ENCODE results near the gene IFNL3.
"Not testable (repeated sequence)": the region's sequence is repeated elsewhere in the genome, so short reads cannot be mapped to it uniquely, and the experiment has no call there.

IFNL3 gene

DNA sequence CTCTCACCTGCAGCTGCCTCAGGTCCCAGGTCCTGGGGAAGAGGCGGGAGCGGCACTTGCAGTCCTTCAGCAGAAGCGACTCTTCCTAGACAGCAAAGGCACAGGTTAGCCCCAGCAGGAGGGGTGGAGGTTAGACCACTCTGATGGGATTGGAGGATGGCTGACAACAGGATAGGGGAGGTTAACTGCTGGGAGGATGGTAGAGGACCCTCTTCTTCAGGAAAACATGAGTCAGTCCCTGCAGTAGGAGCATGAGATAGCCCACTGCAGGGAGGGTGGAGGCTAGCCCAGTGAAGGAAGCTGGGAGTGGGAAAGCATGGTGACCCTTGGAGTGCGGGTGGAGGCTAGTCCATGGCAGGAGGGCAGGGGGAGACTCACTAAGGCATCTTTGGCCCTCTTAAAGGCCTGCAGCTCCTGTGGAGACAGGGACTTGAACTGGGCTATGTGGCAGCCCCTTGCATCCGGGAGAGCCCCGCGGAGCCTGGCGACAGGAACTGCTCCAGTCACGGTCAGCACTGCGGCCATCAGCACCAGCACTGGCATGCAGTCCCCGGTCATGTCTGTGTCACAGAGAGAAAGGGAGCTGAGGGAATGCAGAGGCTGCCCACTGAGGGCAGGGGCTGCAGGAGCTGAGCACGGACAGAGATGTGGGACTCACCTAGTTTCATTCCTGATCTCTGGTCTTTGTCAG, at the start of gene IFNL3:
Gene IFNL3, minus strand, starts transcription at position 597 of the 691 bp plus-strand sequence. Its CDS starts 39 bp downstream, at position 558.
- DNase-seq = not testable (repeated sequence)

DNA sequence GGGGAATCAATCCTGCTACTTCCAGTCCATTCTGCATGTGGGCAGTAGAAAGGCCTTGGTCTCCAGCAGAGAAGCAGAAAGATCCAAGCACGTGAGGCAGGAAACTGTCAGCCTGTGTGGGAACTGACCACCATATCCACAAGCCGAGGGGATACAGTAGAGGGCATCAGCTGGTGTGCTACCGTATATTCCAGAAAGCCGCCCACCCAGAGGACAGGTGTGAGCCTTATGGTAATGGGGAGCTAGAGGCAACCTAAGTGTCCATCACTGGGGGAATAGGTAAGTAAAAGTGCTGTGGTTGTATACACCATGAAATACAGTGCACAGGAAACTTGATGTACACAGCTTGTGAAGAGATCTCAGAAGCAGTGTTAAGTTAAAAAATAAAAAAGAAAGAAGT, 48.6 kb upstream of the IFNL3 start:
- no peak for DNase-seq

DNA sequence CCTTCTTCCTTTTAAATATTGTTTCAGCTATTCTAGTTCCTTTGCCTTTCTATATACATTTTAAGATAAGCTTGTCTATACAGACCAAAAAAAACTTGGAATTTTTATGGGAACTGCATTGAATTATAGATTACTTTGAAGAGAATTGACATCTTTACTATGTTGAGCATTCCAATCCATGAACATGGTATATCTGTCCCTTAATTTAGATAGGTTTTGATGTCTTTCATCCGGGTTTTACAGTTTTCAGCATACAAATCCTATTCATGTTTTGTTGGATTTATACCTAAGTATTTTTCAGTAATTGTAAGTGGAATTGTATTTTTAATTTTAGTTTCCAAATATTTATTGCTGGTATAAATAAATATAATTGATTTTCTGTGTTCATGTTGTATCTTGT, 39.2 kb upstream of the IFNL3 start:
- no peak for DNase-seq

DNA sequence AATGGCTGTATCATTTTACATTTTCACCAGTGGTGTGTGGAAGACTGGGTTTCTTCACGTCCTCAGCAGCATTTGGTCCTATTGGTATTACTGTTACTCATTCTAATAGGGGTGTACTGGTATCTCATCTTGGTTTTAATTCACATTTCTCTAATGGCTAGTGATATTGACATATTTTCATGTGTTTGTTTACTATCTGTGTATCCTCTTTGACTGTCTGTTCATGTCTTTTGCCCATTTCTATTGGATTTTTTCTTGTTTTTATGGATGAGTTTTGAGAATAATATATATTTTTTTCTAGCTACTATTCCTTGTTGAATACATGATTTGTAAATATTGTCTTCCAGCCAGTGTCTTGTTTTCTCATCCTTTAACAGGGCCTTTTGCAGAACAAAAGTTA, 37.2 kb upstream of the IFNL3 start:
- no peak for DNase-seq

DNA sequence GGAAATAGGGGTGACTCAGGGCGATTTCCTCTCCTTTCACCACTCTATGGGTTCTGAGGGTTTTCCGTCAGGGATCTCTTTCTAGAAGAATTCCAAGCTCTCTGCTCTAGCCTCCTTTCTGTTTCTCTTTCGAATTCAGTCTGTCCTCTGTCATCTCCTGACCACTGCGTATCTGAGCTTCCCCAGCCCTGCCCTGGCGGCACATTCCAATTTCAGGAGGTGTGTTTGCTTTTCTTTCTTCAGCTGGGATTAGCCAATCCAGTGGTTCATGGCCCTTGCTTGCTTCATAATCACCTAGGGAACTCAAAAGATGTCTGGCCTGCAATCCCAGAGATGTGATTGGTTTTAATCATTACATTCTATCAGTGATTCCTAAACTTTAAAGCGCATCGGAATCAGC, 32.8 kb upstream of the IFNL3 start:
- DNase-seq = no peak

DNA sequence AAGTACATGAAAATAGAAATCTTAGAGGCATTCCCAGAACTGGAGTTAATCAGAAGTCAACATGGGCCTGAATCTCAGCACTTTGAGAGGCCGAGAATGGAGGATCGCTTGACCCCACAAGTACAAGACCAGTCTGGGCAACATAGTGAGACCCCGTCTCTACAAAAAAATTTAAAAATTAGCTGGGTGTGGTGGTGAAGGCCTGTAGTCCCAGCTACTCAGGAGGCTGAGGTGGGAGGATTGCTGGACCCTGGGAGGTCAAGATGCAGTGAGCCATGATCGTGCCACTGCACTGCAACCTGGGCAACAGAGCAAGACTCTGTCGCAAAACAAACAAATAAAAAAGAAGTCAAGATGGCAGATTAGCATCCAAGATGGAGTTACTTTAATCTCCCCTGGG, 31.9 kb upstream of the IFNL3 start:
- DNase-seq = no peak

DNA sequence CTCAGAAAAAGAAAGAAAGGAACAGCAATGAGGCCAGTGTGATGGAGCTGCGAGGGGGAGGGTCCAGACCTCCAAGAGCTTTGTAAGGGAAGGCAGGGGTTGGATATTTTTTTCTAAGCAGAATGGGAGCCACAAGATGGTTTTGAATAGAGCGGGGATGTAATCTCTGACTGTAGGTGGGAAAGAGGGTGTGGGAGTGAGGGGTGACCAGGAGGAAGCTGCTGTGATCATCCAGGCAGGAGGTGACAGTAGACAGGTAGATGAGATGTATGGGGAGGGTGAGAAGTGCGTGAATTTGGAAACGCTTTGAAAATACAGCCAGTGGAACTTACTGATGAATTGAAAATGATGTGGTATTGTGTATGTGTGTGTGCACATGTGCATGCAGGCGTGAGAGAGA, 30.8 kb upstream of the IFNL3 start:
- DNase-seq = no peak

DNA sequence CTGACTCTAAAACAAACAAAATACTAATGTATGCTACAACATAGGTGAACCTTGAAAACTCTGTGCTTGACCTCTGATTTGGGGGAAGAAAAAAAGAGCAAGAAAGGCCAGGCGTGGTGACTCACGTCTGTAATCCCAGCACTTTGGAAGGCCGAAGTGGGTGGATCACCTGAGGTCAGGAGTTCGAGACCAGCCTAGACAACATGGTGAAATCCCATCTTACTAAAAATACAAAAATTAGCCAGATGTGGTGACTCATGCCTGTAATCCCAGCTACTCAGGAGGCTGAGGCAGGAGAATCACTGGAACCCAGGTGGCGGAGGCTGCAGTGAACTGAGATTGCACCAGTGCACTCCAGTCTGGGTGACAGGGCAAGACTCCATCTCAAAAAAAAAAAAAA, 29.1 kb upstream of the IFNL3 start:
- not testable (repeated sequence) for DNase-seq

DNA sequence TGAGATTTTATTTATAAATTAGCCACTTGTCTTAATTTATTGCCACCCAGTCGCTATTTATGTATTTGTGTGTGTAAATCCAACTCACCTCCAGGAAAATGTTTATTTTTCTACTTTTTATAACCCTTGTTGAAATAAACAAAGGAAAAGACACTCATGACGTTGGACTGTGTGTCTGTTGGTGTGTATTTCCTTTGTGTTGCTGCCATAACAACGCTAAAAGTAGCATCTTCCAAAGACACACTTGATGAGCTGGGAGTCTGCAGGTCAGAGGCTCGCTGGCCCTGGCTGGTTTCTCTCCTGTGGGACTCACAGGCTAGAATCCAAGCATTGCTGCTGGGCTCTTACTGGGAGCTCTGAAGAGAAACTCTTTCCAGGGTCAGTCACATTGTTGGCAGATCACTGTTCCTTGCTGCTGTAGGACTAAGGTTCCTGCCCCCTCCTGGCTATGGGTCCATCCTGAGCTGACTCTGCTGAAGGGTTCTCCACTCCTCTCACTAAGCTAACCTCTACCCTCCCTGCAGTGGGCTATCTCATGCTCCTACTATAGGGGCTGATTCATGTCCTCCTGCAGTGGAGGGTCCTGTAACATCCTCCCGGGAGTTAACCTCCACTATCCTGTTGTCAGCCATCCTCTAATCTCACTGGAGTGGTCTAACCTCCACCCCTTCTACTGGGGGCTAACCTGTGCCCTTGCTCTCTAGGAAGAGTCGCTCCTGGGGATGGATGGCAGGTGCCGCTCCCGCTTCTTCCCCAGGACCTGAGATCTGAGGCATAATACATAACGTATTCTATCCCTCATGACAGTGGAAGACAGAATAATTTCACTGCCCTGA, 25.4 kb upstream of the IFNL3 start:
- DNase-seq = no peak

DNA sequence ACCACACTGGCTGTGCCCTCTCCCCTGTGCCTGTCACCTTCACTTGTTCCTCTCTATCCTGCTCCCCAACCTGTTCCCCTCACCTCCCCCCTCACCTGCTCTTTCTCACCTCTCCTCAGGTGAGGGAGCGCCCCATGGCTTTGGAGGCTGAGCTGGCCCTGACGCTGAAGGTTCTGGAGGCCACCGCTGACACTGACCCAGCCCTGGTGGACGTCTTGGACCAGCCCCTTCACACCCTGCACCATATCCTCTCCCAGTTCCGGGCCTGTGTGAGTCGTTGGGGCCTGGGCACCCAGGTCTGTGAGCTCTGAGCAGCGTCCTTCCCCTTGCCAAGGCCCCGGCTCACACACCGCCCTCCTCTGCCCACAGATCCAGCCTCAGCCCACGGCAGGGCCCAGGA, 24.6 kb upstream of the IFNL3 start:
- DNase-seq = not testable (repeated sequence)

DNA sequence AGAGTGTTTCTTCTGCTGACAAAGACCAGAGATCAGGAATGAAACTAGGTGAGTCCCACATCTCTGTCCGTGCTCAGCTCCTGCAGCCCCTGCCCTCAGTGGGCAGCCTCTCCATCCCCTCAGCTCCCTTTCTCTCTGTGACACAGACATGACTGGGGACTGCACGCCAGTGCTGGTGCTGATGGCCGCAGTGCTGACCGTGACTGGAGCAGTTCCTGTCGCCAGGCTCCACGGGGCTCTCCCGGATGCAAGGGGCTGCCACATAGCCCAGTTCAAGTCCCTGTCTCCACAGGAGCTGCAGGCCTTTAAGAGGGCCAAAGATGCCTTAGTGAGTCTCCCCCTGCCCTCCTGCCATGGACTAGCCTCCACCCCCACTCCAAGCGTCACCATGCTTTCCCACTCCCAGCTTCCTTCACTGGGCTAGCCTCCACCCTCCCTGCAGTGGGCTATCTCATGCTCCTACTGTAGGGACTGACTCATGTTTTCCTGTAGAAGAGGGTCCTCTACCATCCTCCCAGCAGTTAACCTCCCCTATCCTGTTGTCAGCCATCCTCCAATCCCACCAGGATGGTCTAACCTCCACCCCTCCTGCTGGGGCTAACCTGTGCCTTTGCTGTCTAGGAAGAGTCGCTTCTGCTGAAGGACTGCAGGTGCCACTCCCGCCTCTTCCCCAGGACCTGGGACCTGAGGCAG, 23.9 kb upstream of the IFNL3 start:
- DNase-seq = not testable (repeated sequence)

DNA sequence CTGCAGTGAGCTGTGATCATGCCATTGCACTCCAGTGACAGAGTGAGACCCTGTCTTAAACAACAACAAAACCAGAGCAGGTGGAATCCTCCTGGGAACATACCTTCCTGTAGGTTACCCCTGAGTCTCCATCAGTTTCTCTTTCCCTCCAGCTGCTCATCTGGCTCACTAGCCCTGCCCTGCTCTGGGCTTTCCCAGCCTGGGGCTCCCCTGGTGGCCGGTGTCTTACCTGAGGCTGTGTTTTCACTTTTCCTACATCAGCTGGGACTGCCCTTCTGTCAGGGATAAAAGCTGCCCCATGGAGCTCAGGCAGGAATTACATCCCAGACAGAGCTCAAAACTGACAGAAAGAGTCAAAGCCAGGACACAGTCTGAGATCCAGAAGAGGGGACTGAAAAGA, 23.3 kb upstream of the IFNL3 start, which contains the start of gene IFNL2:
Gene IFNL2, plus strand, starts transcription at position 312 of the 400 bp plus-strand sequence. CDS start 173 bp downstream, outside the sequence.
- DNase-seq = not testable (repeated sequence)

DNA sequence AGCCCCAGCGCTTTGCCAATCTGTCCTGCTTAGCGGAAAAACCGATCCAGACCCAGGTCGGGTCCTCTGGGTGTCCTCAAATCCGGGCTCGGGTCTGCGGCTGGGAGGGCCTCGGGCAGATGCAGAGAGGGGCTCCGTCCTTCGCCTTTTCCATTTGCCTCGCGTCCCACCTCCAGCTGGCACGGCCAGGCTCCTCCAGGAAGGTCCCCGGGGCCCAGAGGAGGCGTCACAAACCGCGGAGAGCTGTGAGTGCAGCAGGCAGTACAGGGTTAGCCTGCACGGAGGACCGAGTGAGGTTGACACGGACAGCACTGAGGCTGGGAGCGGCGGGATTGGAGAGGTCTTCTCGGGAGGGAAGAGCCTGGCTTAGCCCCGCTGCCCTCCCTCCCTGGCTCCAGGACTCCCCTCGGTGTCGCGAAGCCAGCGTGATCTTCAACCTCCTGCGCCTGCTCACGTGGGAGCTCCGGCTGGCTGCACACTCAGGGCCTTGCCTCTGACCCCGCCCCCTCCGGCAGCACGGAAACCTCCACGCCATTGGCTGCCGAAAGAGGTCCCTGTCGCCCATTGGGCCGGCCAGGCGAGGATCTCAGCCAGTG, 20.6 kb upstream of the IFNL3 start:
- DNase-seq = no peak

DNA sequence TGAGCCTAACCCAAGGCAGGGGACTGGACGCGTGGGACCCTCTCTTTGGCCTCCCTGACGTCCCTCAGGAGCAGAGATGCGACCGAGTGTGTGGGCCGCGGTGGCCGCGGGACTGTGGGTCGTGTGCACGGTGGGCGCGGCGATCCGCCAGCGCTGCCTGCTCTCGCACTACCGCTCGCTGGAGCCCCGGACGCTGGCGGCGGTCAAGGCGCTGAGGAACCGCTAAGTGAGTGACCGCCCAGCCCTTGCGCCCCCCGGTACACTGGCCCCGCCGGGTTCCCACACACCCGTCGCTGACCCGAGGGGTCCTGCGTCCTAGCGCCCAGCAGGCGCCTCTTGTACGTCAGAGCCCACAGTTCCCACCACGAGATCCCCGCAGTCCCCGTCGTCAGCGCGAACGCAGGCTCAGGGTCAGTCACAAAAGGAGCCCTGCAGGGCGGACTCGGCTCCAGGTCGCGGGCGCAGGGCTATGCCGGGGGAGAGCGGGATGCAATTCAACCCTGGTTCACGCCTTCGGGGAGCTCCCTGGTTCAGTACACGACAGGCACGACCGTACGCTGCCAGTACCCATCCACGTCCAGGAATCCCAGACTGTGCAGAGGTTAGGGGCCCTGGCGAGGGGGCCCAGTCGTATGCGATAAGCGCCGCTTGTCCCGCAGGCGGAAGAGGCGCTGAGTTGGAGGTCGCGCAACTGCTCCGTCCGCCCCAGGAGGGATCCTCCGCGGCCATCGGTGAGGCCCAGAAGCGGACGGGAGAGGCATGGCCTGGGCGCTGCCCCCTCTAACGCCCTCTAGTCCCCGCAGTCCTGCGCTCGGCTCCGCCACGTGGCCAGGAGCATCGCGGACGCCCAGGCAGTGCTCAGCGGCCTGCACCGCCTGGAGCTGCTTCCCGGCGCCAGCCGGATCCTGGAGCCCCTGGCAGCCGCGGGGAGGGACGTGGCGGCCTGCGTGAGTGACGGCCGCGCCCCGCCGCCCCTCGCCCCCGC, 19.8 kb upstream of the IFNL3 start:
- no peak for DNase-seq

DNA sequence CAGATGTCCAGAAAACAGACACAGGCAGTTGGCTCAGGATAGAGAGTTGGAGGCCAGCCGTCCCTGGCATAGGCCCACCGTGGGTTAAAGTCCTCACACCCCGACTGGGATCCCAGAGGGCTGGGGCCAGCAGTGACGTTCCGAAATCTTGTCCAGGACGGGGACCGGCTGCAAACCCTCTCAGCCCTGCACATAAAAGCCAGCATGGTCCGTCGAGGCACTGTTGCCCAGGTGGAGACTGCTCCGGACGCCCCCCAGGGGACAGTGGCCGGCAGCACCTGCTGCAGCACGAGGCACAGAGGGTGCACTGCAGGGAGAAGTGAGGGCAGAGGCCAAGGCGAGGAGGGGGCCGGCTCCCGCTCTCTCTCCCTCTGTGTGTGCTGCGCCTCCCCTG, 19.1 kb upstream of the IFNL3 start:
- DNase-seq = no peak

DNA sequence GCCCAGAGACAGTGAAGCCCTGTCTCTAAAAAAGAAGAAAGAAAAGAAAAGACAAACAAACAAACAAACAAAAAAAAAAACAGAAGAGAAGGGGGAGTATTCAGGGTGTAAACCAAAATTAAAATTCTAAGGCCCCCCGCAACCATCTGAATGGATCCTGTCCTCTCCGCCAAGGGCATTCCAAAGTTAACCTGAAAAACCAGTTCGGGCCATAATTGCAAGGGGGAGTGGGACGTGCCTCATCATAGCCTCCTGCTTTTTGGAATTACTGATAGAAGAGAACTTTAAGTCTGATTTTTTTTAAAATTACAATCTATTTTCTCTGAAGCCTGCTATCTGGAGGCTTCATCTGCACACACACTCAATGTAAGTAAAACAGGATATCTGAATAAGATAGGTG, 17.7 kb upstream of the IFNL3 start:
- DNase-seq = no peak

DNA sequence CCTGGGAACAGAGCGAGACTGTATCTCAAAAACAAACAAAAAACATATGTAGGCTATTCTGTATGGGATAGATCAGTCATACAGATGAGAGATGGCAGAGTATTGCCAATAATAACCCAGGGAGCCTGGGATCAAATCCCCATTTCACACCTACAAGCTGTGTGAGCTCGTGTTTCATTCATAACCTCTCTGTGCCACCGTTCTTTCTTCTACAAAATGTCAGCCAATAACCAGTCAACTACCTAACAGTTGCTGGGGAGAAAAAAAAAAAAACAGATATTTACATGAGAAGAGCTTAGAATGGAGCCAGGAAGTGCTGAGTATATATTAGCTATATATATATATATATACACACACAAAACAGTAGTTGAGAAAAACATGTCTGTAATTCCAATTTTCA, 16.9 kb upstream of the IFNL3 start:
- no peak for DNase-seq

DNA sequence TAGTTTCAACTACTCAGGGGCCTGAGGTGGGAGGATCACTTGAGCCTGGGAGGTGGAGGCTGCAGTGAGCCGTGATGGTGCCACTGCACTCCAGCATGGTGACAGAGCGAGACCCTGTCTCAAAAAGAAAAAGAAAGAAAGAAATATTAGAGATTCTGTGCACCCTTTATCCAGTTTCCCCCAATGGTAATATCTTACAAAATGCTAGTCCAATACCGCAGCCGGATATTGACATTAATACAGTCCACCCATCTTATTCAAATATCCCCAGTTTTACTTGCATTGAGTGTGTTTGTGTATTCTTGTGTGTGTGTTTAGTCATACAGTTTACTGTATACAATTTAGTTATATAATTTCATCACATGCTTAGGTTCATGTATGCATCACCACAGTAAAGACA, 12.4 kb upstream of the IFNL3 start:
- DNase-seq = no peak

DNA sequence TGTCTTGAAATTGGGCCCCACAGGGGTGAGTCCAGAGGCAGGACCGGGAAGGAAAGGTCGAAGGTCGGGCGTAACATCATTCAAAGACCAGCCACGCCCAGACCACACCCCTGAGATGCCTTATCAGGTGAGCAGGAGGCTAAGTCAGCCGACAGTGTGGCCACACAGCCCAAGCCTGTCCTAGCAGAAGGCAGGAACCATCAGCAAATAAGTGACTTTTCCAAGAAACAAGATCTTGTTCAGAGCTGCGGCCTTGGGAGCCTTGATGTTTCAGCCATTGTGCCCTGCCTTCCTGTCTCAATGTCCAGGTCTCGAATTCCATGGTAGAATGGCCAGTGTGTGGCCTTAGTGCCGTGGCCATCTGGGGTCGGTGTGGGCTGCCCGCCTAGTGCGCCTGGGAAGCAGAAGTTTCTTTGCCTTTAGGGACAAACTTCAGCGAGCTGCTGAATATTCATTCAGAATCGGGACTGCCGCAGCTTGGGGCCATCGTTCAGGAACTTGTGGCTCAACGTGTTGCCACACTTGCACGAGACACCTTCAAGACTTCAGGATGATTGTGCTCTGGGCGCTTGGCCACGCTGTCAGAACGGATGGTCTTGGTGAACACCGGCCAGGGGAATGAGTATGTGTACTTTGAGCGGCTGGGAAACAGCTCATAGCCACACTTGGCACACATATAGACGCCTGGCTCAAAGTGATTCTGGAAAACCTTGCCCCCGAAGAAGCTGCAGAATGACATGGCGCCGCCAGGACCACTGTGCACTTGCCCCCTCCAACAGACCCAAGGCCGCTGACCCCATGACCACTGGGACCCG, 9.9 kb upstream of the IFNL3 start:
- no peak for DNase-seq

DNA sequence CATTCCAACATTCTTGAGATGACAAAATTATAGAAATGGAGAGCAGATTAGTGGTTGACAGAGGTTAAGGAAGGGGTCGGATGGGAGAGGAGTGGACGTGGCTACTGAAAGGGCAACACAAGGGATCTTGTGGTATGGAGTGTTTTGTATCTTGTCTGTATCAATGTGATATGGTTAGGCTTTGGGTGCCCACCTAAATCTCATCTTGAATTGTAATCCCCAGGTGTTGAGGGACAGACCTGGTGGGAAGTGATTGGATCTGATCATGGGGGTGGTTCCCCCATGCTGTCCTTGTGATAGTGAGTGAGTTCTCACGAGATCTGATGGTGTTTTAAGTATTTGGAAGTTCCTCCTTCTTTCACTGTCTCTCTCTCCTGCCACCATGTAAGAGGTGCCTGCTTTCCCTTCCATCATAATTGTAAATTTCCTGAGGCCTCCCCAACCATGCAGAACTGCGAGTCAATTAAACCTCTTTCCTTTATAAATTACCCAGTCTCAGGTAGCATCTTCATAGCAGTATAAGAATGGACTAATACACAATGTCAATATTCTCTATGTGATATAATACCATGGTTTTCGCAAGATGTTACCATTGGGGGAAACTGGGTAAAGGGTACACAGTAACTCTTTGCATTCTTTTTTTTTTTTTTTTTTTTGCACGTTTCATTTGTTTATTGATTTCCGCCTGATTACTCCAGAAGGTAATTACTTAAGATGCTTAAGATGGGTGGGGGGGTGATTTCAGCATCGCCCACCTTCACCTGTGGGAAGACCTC, 8.8 kb upstream of the IFNL3 start:
- DNase-seq = no peak
